ENCODE measurements around the gene TUBB6.

TUBB6 gene

DNA sequence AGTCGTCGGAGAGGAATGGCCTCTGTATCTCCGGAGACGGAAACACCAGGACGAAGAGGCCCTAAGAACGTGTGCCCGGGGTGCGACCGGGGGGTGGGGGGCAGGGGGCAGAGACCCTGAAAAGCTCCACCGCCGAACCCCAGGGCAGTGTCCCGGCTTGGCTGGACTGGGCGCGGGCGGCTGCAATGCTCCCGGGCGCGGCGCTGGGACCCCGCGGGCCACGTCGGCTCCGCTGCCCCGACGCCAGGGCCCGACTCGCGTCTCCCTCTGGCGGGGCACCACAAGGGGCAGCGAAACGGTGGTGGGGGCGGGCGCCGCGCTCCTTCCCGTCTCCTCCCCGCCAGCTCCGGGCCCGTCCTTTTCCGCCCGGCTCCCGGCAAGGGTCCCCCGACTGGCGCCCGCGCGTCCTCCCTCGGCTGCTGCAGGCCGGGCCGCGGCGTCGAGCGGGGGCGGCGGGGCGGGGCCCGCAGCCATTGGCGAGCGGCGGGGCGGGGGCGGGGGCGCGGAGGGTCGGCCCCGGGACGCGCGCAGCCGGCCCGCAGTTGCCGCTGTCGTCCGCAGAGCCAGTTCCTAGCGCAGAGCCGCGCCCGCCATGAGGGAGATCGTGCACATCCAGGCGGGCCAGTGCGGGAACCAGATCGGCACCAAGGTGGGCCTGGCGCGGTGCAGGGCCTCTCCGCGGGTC, at the start of gene TUBB6:
Gene TUBB6 (plus strand): TSS at position 541 of the 685 bp plus-strand sequence. CDS start 52 bp downstream, at position 593.
- peak; percentile 84 for DNase-seq (ENCODE audit: low read depth)
- no peak for TF ChIP-seq CTCF (IDR thresholded peaks at IDR 0.05; ENCODE audit: low read length, missing control alignments)

GRCh38 chr18:12258719-12259705, 49.0 kb upstream of the TUBB6 start:
- no peak for DNase-seq (ENCODE audit: low read depth)
- no peak overlapping the region for H3K4me3 ChIP-seq (replicated peaks; ENCODE audit: low read depth, low read length)
- TF ChIP-seq CTCF (IDR thresholded peaks at IDR 0.05; ENCODE audit: low read length, missing control alignments) = no peak

More for the DNA sequence above, at the start of gene TUBB6:
- peak within 1 kb of the TSS; percentile 82 for H3K4me3 ChIP-seq (replicated peaks; ENCODE audit: low read depth, low read length)

GRCh38 chr18:12262748-12263147, 45.3 kb upstream of the TUBB6 start:
- no peak overlapping the region for H3K4me3 ChIP-seq (replicated peaks; ENCODE audit: low read depth, low read length)
- no peak for TF ChIP-seq CTCF (IDR thresholded peaks at IDR 0.05; ENCODE audit: low read length, missing control alignments)
- DNase-seq (ENCODE audit: low read depth) = no peak

DNA sequence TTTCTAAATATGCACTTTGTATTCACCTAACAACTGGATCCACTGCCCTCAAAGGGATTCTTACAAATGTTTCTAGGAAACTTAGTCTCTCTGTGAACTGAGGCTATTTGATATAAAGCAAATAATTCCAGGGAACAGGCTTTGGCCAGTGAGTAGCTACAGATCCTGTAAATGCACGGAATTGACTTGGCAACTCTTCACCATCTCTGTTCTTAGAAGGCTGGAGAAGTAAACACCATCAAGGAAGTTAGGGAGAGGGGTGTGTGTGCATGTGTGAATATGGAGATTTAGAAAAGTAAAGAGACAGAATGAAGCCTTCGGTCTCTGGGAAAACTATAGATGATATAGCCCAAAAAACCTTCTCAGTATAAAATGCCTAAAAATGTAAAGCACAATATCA, 43.2 kb upstream of the TUBB6 start:
- TF ChIP-seq CTCF (IDR thresholded peaks at IDR 0.05; ENCODE audit: low read length, missing control alignments) = no peak
- DNase-seq (ENCODE audit: low read depth) = no peak
- no peak overlapping the region for H3K4me3 ChIP-seq (replicated peaks; ENCODE audit: low read depth, low read length)

GRCh38 chr18:12271376-12272235, 36.4 kb upstream of the TUBB6 start:
- peak overlapping the region; percentile 54 for H3K4me3 ChIP-seq (replicated peaks; ENCODE audit: low read depth, low read length)
- TF ChIP-seq CTCF (IDR thresholded peaks at IDR 0.05; ENCODE audit: low read length, missing control alignments) = peak; percentile 63
- peak; percentile 85 for DNase-seq (ENCODE audit: low read depth)

- no peak for DNase-seq (ENCODE audit: low read depth)
- no peak overlapping the region for H3K4me3 ChIP-seq (replicated peaks; ENCODE audit: low read depth, low read length)
- TF ChIP-seq CTCF (IDR thresholded peaks at IDR 0.05; ENCODE audit: low read length, missing control alignments) = no peak
Measured at GRCh38 chr18:12274793-12275192, 33.2 kb upstream of the TUBB6 start.
